Fibroblast of the aortic adventitia (primary cell): ENCODE measurements around the gene IFIT3. TPM values are rescaled to one million over a fixed set of nuclear protein-coding genes. Genes with fewer than 3 reads are reported as not detected.
A peak's percentile ranks its signal among the peaks of the same experiment; 100 is the strongest.

ENCODE experiments used
- DNase-seq: peaks from one replicate; pipeline ENCODE4 v3.0.0-alpha.2; 2010; ENCODE audit warnings: low read depth
- H3K4me3 ChIP-seq: 2 replicates; pipeline ENCODE4 v1.5.1; 2011; ENCODE audit warnings: low read depth, mild to moderate bottlenecking, control low read depth, low read length, moderate library complexity
- CTCF ChIP-seq: IDR thresholded peaks from 2 replicates; pipeline ENCODE4 v1.5.1; 2011; ENCODE audit warnings: mild to moderate bottlenecking, low read length, control low read depth, inconsistent platforms; ENCODE audit not compliant: insufficient read depth
- total RNA-seq: library from RNA; depleted of rRNA; stranded (reverse); fragments of >200 nt; gene quantifications from 2 replicates; pipeline ENCODE4 v1.2.3, GENCODE V29; 2012; ENCODE audit warnings: low replicate concordance

Gene IFIT3
- total RNA-seq, 1 donor, result 23.1 TPM

GRCh38 chr10:89379103-89379502 lies 51.3 kb downstream of the IFIT3 start:
- TF ChIP-seq CTCF, result no peak

GRCh38 chr10:89382757-89383156 lies 55.0 kb downstream of the IFIT3 start:
- TF ChIP-seq CTCF, result no peak
- DNase-seq, result no peak
- H3K4me3 ChIP-seq, result no peak overlapping the region

More at GRCh38 chr10:89379103-89379502, 51.3 kb downstream of the IFIT3 start:
- no peak for DNase-seq
- no peak overlapping the region for H3K4me3 ChIP-seq

DNA sequence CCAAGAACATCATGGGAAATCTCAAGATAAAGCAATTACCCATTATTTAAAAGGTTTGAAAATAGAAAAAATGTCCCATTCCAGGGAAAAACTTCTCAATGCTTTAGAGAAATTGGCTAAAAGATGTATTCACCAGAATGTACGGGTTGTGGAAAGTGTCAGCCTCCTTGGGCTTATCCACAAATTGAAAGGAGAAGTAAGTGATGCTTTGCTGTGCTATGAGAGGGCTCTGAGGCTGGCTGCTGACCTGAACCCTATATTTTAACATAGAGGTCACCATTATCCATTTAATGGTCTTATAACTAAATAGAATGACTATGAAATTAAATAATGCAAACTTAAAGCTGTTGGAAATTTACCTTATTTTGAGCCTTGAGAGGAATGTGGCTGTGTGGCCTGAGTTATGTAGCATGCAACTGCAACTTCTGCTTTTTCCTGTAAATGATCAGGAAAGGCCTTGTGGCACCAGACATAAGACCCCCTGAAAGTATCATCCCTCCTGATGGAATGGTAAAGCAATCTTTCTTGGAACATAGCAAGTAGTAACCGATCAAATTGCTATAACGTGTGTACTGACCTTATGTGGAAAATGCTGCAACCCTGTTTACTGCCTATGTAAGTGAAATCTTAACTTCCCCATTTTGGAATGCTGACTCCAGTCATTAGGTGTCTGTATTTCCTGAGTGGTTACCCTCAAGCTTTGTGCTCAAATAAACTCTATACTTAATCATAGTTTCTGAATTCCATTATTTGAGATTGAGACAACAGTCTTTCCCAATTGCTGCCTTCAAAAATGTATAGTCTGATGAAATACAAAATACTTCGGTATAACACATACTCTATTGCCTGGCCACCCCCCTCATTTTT lies 56.9 kb downstream of the IFIT3 start:
- H3K4me3 ChIP-seq, result no peak overlapping the region
- no peak for DNase-seq
- no peak for TF ChIP-seq CTCF

GRCh38 chr10:89388806-89389205 lies 61.0 kb downstream of the IFIT3 start:
- DNase-seq, result no peak
- no peak for TF ChIP-seq CTCF
- no peak overlapping the region for H3K4me3 ChIP-seq

DNA sequence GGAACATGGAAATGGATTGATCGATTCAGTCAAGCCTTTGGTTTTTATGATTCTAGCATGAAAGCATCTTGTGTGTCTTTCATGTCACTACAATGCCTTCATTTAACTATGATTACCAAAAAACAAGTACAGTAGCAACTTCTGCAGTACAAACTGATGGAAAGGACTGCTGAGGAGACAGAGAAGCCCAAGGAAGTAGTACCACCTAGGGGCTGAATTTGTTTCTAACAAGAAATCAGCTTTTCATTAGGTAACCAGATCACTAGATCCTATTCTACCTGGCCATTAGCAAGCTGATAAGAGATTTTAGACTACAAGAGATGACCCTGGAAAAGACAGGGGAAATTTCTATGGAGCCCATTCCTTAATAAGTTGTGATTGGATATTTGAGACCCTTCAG lies 61.5 kb downstream of the IFIT3 start:
- peak; percentile 70 for DNase-seq
- H3K4me3 ChIP-seq, result no peak overlapping the region
- peak; percentile 58 for TF ChIP-seq CTCF

Other genes with a start within 250 kb of the IFIT3 start
- gene CH25H, start 120.7 kb upstream of the IFIT3 start, total RNA-seq, result 2.2 TPM in 1 of 2 replicates, not detected in the other
- gene LIPA, start 76.2 kb upstream of the IFIT3 start, total RNA-seq, result 30.6 and 55.2 TPM in 2 replicates
- 7.6 and 30.7 TPM in 2 replicates for gene IFIT2, start 26.0 kb upstream of the IFIT3 start, total RNA-seq
- not detected in 2 replicates for gene IFIT1B, start 50.1 kb downstream of the IFIT3 start, total RNA-seq
- 13.6 and 172 TPM in 2 replicates for gene IFIT1, start 64.6 kb downstream of the IFIT3 start, total RNA-seq
- 30.7 and 36.0 TPM in 2 replicates for gene IFIT5, start 86.6 kb downstream of the IFIT3 start, total RNA-seq
- gene SLC16A12, start 207.6 kb downstream of the IFIT3 start, total RNA-seq, result 0.16 and 0.90 TPM in 2 replicates